HG02623 (cell line): Measurements from ENCODE around the gene RBM19.

Experiments
- ATAC-seq: cut with Tn5 transposase; IDR thresholded peaks from one replicate; pipeline ENCODE4 v1.9.1; 2021; ENCODE audit warnings: moderate library complexity; ENCODE audit not compliant: unreplicated experiment

RBM19 gene

GRCh38 chr12:113788020-113788856 lies 177.9 kb downstream of the RBM19 start:
- ATAC-seq = no peak

- ATAC-seq = no peak
These were observed 180.0 kb downstream of the RBM19 start for GRCh38 chr12:113786107-113786506.

- ATAC-seq = no peak
These were observed 182.3 kb downstream of the RBM19 start for GRCh38 chr12:113783811-113784210.

DNA sequence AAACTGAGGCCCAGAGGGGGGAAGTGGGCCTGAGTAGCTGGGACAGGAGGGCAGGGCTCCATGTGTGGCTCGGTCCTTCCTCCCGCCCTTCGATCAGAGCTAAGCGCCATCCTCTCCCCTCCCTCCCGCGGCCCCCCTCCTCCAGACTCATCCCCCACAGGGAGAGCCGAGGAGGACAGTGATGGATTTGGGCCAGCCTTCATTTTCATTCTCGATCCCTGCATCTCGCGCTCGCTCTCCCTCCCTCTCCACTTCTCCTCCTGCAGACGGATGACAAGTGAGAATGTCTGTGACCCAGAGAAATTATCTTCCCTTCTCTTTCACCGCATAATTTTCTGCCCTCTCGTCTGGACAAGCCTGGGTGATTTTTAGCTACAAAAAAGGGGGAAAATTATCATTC lies 183.3 kb downstream of the RBM19 start:
- ATAC-seq = no peak

- no peak for ATAC-seq
These were observed 184.5 kb downstream of the RBM19 start for GRCh38 chr12:113781415-113782198.

GRCh38 chr12:113779774-113780173 lies 186.4 kb downstream of the RBM19 start:
- no peak for ATAC-seq

DNA sequence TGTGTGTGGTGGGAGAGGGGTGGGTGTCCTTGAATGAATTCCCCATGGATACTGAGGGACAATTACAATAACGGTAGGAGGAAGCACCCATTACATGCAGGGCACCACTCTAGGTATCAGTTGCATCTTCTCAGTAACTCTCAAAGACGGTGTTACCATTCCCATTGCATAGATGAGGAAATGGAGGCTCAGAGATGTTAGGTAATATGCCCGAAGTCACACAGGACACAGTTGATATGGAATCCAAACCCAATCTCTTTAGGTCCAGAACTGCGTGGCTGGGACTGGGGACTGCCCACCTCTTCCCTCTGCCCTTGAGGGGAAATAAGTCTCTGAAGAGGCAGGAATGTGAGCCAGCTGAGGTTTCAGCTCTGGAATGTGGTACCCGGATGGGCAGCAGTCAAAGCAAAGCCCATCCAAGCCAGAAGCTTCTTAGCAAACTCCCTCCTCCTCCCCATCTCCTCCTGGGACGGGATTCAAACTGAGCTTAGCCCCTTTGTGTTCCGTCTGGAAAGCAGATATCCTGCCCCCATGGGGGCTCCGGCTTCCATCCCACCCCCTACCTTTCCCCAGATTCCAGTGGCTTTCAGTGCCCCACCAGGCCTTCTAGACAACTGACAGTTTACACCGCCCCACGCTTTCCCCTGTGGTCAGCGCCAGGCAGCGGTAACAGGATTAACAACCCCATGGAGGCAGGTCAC lies 187.5 kb downstream of the RBM19 start:
- ATAC-seq = no peak

DNA sequence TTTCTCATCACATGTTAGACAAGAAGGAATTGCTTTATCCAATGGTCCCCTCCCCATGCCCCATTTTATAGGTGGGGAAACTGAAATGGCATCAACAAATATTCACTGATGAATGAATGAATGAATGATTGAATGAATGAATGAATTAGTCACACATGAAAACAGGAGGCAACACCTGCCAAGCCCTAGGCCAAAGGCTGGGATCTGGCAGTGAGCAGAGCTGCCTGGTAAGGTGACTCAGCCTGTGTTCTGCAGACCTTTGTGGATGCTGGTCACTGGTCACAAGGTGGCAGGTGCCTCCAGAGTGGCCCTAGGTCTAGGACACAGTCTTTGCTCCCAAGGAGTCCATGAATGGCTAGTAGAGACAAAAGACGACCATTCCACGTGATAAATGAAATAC lies 188.4 kb downstream of the RBM19 start:
- ATAC-seq = no peak

GRCh38 chr12:113776536-113776935 lies 189.6 kb downstream of the RBM19 start:
- ATAC-seq = no peak

DNA sequence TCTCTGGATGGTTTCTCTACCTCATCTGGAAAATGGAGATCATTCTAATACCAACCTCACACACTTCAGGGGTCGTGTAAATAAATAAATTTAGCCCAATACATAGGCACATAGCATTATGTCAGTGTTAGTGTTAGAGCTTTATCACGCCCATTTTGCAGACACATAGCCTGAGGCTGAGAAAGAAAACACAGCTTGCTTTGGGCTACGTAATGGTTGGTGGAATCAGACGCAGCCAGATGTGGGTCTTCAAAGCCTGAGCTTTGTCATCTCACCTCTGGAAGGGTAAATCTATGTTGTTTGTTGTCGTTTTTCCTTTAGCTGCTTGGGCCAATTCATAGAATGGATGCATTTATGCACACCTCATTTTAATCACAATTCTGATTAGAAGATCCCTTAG lies 191.6 kb downstream of the RBM19 start:
- ATAC-seq = no peak

DNA sequence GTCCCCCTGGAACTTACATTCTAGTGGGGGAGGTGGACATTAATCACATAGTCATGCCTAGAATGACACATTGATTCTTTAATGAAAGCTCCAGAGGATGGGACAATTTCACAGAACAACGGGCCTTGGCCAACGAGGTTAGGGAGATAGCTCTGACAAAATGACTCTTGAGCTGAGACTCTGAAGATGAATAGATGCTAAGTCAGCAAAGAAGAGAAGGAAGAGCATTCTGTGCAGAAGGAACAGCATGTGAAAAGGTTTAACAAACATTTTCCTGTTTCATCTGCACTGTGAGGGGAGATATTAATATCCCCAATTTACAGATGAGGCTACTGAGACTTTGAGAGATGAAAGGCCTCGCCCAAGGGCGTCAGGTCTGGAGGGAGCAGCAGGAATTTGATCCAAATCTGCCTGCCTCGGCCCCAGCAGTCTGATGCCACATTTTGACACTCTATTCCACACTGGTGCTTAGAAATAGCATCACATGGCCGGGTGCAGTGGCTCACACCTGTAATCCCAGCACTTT lies 193.6 kb downstream of the RBM19 start:
- ATAC-seq = no peak

- no peak for ATAC-seq
These were observed 195.7 kb downstream of the RBM19 start for GRCh38 chr12:113770389-113770865.

DNA sequence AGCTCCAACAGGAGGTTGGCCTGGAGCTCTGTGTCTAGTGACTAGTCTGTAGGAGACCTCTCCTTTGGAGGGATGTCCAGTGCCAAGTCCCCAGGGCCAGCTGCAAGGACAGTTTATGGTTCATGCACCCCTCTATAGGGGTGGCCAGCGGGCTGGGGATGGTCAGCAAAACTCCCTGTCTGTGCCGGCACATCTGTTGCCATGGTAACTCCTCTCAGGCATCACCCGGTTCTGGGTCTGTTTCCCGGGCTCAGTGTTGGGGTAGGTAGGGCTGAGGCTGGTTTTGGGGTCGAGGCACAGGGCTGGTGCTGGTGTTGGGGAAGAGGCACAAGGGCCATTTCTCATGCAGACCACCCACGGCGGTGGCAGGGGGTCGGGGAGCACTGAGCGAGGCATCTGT lies 196.8 kb downstream of the RBM19 start:
- no peak for ATAC-seq

DNA sequence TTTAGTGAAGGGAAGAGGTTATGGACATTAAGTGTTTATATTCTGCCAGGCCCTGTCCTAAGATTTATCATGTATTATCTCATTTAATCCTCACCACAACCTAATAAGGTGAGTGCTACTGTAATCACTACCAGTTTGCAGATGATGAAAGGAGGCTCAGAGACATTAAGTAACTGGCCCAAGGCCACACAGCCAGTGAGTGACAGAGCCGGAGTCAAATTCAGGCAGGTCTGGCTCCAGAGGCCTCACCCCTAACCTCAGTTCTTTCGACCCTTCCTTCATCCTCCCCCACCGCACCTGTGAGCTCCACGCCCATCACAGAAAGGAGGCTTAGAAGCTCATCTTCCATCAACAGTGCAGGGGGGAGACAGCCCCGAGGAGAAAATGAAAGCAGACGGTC lies 197.3 kb downstream of the RBM19 start:
- no peak for ATAC-seq

GRCh38 chr12:113766879-113767878 lies 198.9 kb downstream of the RBM19 start:
- ATAC-seq = no peak
